ENCODE data around the gene NPIPA7. TPM values are rescaled to one million over a fixed set of nuclear protein-coding genes. Genes with fewer than 3 reads are reported as not detected.
"Not testable (repeated sequence)": the region's sequence is repeated elsewhere in the genome, so short reads cannot be mapped to it uniquely, and the experiment has no call there.

NPIPA7 gene
- total and polyA plus RNA-seq, 5 donors from 2014 or later = 3.9 TPM; not detected in 4

DNA sequence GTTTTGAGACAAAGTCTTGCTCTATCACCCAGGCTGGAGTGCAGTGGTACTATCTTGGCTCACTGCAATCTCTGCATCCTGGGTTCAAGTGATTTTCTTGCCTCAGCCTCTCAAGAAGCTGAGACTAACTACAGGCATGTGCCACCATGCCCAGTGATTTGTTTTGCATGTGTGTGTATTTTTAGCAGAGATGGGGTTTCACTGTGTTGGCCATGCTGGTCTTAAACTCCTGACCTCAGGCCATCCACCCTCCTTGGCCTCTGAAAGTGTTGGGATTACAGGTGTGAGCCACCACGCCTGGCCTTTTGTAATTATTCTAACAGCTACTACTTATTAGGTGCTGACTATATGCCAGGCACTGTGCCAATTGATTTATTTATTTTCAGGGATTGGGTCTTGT is 25.3 kb downstream of the NPIPA7 start:
- not testable (repeated sequence) for ATAC-seq (ENCODE audit: low read depth in 2 of 2); H3K27ac ChIP-seq (ENCODE audit: insufficient read depth, low read length, poor library complexity, severe bottlenecking); H3K27me3 Mint-ChIP-seq; H3K4me1 ChIP-seq (ENCODE audit: control insufficient read depth, insufficient read depth, low read length, poor library complexity, severe bottlenecking); H3K36me3 Mint-ChIP-seq; H3K9me3 ChIP-seq (ENCODE audit: control insufficient read depth in 2 of 2, low read length in 2 of 2); H3K27ac Mint-ChIP-seq; H3K4me1 Mint-ChIP-seq; H3K4me3 Mint-ChIP-seq; H3K27me3 ChIP-seq (ENCODE audit: control insufficient read depth, insufficient read depth, low read length); H3K36me3 ChIP-seq (ENCODE audit: control insufficient read depth, insufficient read depth, low read length); DNase-seq; H3K9me3 Mint-ChIP-seq; H3K4me3 ChIP-seq (ENCODE audit: low read depth, low read length)

DNA sequence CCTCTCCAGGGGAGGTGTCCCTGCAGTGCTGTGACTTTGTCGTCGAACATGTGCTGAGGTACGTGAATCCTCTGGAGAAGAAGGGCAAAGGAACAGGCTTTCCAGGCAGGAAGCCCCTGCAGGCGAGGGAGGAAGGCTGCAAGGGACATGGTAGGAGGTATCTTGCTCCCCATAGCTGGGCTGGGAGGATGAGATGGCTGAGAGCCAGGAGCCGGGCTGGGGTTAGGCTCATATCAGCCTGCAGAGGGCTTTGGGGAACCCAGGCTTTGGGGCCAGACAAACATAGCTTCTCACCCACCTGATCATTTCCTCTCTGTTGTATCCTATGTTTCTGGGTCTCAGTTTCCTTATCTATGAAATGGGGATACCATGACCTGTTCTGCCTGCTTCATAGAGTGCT is 26.5 kb downstream of the NPIPA7 start:
- H3K27me3 ChIP-seq (ENCODE audit: control insufficient read depth, insufficient read depth, low read length); H3K9me3 Mint-ChIP-seq; H3K4me3 ChIP-seq (ENCODE audit: low read depth, low read length); H3K27ac ChIP-seq (ENCODE audit: insufficient read depth, low read length, poor library complexity, severe bottlenecking); H3K27me3 Mint-ChIP-seq; DNase-seq; H3K4me1 Mint-ChIP-seq; ATAC-seq (ENCODE audit: low read depth in 2 of 2); H3K27ac Mint-ChIP-seq; H3K36me3 ChIP-seq (ENCODE audit: control insufficient read depth, insufficient read depth, low read length); H3K9me3 ChIP-seq (ENCODE audit: control insufficient read depth in 2 of 2, low read length in 2 of 2); H3K36me3 Mint-ChIP-seq; H3K4me3 Mint-ChIP-seq; H3K4me1 ChIP-seq (ENCODE audit: control insufficient read depth, insufficient read depth, low read length, poor library complexity, severe bottlenecking): not testable (repeated sequence)

DNA sequence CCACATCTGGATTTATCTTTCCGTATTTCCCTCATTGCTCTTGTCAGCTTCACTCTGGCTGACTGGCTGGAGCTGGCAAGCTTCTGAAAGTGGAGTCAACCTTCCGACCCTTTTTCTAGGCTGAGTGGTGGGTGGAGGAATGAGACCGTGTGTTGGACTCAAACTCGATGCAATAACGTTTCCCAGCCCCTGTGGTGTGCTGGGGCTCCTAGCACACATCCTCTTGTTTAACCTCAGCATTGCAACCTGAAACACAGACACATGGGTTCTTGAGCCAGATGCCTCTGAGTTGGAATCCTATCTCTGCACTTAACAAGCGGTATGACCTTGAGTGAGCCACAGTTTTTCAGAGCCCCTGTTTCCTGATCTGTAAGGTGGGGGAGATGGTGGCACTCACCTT is 29.5 kb downstream of the NPIPA7 start:
- not testable (repeated sequence) for H3K4me1 Mint-ChIP-seq; H3K36me3 ChIP-seq (ENCODE audit: control insufficient read depth, insufficient read depth, low read length); H3K4me1 ChIP-seq (ENCODE audit: control insufficient read depth, insufficient read depth, low read length, poor library complexity, severe bottlenecking); H3K9me3 ChIP-seq (ENCODE audit: control insufficient read depth in 2 of 2, low read length in 2 of 2); H3K4me3 ChIP-seq (ENCODE audit: low read depth, low read length); ATAC-seq (ENCODE audit: low read depth in 2 of 2); DNase-seq; H3K27me3 ChIP-seq (ENCODE audit: control insufficient read depth, insufficient read depth, low read length); H3K4me3 Mint-ChIP-seq; H3K27ac ChIP-seq (ENCODE audit: insufficient read depth, low read length, poor library complexity, severe bottlenecking); H3K36me3 Mint-ChIP-seq; H3K27me3 Mint-ChIP-seq; H3K9me3 Mint-ChIP-seq; H3K27ac Mint-ChIP-seq

DNA sequence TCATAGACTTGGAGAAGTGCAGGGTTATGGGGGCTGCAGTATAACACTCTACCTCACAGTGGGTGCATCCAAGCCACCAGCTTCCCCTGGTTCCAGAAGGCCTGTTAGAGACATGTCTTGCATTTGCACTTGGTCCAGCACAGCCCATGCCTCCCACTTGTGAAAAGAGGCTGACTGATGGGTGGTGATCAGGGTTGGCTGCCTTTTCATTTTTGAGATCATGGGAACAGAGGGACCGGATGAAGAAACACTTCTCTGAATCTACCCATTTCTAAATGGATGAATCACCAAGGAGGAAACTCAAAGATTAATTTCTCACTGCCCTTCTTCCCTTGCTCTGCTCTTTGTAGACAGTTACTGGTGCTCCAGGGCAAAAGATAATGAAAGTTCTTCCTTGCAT is 34.8 kb downstream of the NPIPA7 start:
- not testable (repeated sequence) for H3K27me3 ChIP-seq (ENCODE audit: control insufficient read depth, insufficient read depth, low read length); DNase-seq; H3K4me1 Mint-ChIP-seq; H3K4me3 ChIP-seq (ENCODE audit: low read depth, low read length); H3K9me3 ChIP-seq (ENCODE audit: control insufficient read depth in 2 of 2, low read length in 2 of 2); H3K9me3 Mint-ChIP-seq; H3K27ac Mint-ChIP-seq; H3K4me3 Mint-ChIP-seq; H3K4me1 ChIP-seq (ENCODE audit: control insufficient read depth, insufficient read depth, low read length, poor library complexity, severe bottlenecking); H3K36me3 ChIP-seq (ENCODE audit: control insufficient read depth, insufficient read depth, low read length); H3K27ac ChIP-seq (ENCODE audit: insufficient read depth, low read length, poor library complexity, severe bottlenecking); H3K36me3 Mint-ChIP-seq; ATAC-seq (ENCODE audit: low read depth in 2 of 2); H3K27me3 Mint-ChIP-seq

DNA sequence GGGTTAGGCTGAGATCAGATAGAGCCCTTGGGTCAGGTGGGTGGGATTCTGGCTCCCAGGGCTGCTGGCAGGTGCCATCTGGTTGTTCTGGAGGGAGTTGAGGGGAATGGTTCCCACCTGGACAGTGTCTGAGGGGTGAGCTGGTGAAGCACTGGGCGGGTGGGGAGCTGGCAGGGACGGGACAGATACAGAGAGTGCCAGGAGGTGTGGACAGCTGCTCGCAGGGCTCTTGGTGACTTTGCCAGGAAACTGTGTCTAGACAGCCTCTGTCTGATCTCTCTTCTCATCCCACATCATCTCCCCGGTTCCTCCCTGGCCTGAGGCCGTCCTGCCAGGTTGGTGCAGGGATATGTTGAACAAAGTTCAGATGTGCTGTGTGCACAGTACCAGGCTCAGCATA is 38.1 kb downstream of the NPIPA7 start:
- not testable (repeated sequence) for H3K4me1 Mint-ChIP-seq; DNase-seq; H3K27me3 Mint-ChIP-seq; H3K36me3 ChIP-seq (ENCODE audit: control insufficient read depth, insufficient read depth, low read length); H3K36me3 Mint-ChIP-seq; H3K4me3 Mint-ChIP-seq; H3K4me3 ChIP-seq (ENCODE audit: low read depth, low read length); H3K27ac ChIP-seq (ENCODE audit: insufficient read depth, low read length, poor library complexity, severe bottlenecking); H3K9me3 Mint-ChIP-seq; H3K27me3 ChIP-seq (ENCODE audit: control insufficient read depth, insufficient read depth, low read length); H3K9me3 ChIP-seq (ENCODE audit: control insufficient read depth in 2 of 2, low read length in 2 of 2); H3K27ac Mint-ChIP-seq; ATAC-seq (ENCODE audit: low read depth in 2 of 2); H3K4me1 ChIP-seq (ENCODE audit: control insufficient read depth, insufficient read depth, low read length, poor library complexity, severe bottlenecking)

DNA sequence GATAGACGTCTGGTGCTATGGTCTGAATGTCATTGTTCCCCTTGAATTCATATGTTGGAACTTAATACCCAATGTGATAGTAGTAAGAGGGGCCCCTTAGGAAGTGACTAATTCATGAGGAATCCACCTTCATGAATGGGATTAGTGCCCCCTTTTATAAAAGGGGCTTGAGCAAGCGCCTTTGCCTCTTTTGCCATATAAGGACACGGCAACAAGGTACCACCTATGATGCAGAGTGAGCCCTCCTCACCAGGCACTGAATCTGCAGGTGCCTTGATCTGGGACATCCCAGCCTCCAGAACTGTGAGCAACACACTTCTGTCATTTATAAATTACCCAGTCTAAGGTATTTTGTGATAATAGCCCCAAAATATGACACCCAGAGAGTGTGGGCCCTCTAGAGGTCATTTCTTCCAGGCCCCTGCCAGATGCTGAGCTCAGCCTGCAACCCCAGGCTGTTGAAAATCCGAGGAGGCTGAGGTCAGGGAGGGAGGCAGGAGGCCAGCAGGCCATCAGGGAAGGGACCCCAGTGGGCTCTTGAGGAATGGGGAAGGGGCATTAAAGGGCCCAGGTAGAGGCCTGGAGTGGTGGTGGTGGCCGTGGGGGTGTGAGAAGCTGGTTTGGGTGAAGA is 39.1 kb downstream of the NPIPA7 start:
- not testable (repeated sequence) for H3K27me3 Mint-ChIP-seq; H3K36me3 Mint-ChIP-seq; H3K4me1 ChIP-seq (ENCODE audit: control insufficient read depth, insufficient read depth, low read length, poor library complexity, severe bottlenecking); H3K27ac ChIP-seq (ENCODE audit: insufficient read depth, low read length, poor library complexity, severe bottlenecking); H3K27ac Mint-ChIP-seq; H3K9me3 ChIP-seq (ENCODE audit: control insufficient read depth in 2 of 2, low read length in 2 of 2); H3K4me3 ChIP-seq (ENCODE audit: low read depth, low read length); H3K4me3 Mint-ChIP-seq; DNase-seq; H3K4me1 Mint-ChIP-seq; ATAC-seq (ENCODE audit: low read depth in 2 of 2); H3K9me3 Mint-ChIP-seq; H3K27me3 ChIP-seq (ENCODE audit: control insufficient read depth, insufficient read depth, low read length); H3K36me3 ChIP-seq (ENCODE audit: control insufficient read depth, insufficient read depth, low read length)

DNA sequence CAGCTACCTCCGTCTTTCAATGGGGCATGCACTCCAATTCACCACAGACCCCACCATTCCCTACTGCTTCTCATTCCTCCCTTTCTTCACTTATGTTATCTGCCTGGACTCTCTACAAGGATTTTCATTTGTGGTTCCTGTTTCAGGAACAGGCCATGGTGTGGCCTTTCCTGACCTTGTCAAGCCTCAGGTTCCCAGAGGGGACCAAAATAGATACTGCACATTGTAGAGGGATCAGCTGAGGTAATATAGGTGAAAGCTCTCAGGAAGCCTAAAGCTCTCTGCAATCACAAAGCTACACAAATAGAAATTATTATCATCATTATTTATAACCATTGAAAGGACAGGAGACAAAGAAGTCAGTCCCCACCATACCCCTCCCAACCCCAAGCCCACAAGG is 41.6 kb downstream of the NPIPA7 start:
- H3K36me3 ChIP-seq (ENCODE audit: control insufficient read depth, insufficient read depth, low read length); H3K4me1 ChIP-seq (ENCODE audit: control insufficient read depth, insufficient read depth, low read length, poor library complexity, severe bottlenecking); H3K9me3 ChIP-seq (ENCODE audit: control insufficient read depth in 2 of 2, low read length in 2 of 2); H3K27ac ChIP-seq (ENCODE audit: insufficient read depth, low read length, poor library complexity, severe bottlenecking); H3K9me3 Mint-ChIP-seq; H3K27me3 ChIP-seq (ENCODE audit: control insufficient read depth, insufficient read depth, low read length); DNase-seq; H3K27ac Mint-ChIP-seq; ATAC-seq (ENCODE audit: low read depth in 2 of 2); H3K4me3 ChIP-seq (ENCODE audit: low read depth, low read length); H3K4me1 Mint-ChIP-seq; H3K4me3 Mint-ChIP-seq; H3K27me3 Mint-ChIP-seq; H3K36me3 Mint-ChIP-seq: not testable (repeated sequence)

DNA sequence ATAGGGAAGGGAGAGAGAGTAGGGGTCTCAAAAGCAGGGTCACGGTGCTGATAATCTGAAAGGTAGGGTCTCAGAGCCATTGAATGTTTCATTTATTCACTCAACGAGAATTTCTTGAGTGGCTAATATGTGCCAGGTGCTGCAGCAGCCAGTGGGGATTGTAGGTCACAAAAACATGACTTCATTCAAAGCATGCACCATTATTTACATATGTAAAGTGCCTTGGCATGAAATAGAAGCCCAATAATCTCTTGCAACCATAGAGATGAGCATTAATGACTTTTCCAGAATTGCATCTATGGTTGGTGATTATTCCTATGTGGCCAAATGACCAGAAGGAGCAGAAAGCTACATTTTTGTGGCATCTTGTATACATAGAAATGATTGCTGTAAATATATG is 46.2 kb downstream of the NPIPA7 start:
- not testable (repeated sequence) for H3K36me3 ChIP-seq (ENCODE audit: control insufficient read depth, insufficient read depth, low read length); ATAC-seq (ENCODE audit: low read depth in 2 of 2); H3K4me1 Mint-ChIP-seq; H3K4me3 ChIP-seq (ENCODE audit: low read depth, low read length); H3K27ac Mint-ChIP-seq; H3K9me3 ChIP-seq (ENCODE audit: control insufficient read depth in 2 of 2, low read length in 2 of 2); H3K4me3 Mint-ChIP-seq; H3K27me3 Mint-ChIP-seq; DNase-seq; H3K4me1 ChIP-seq (ENCODE audit: control insufficient read depth, insufficient read depth, low read length, poor library complexity, severe bottlenecking); H3K9me3 Mint-ChIP-seq; H3K27me3 ChIP-seq (ENCODE audit: control insufficient read depth, insufficient read depth, low read length); H3K27ac ChIP-seq (ENCODE audit: insufficient read depth, low read length, poor library complexity, severe bottlenecking); H3K36me3 Mint-ChIP-seq
